Melanocyte of skin (primary cell): ENCODE measurements around the gene SFT2D1. TPM values are rescaled to one million over a fixed set of nuclear protein-coding genes. Genes with fewer than 3 reads are reported as not detected.

ENCODE experiments used
- total RNA-seq, 2 donors: library from RNA; depleted of rRNA; stranded (reverse); fragments of >200 nt; gene quantifications; 2 replicates each; pipeline ENCODE4 v1.2.3, GENCODE V29; 2012

SFT2D1 gene
- total RNA-seq, result 10 to 100 TPM; 25.5 to 57.6 TPM

GRCh38 chr6:166342349-166343149 lies at the start of gene SFT2D1:
Gene SFT2D1, minus strand, starts transcription at chr6:166342545. Its CDS starts 64 bp downstream, at chr6:166342481.

GRCh38 chr6:166382933-166383801 lies 40.8 kb upstream of the SFT2D1 start, which contains the start of gene MPC1:
Gene MPC1, minus strand, starts transcription at chr6:166382940. Its CDS starts 64 bp downstream, at chr6:166382876.

GRCh38 chr6:166308033-166308768 lies 34.1 kb downstream of the SFT2D1 start, which contains the start of gene PRR18:
Gene PRR18, minus strand, starts transcription at chr6:166308392. Its CDS starts 250 bp downstream, at chr6:166308142.

Other genes with a start within 250 kb of the SFT2D1 start
- not detected for gene TBXT, start 174.7 kb downstream of the SFT2D1 start, total RNA-seq
- not detected for gene PRR18, start 34.2 kb downstream of the SFT2D1 start, total RNA-seq
- 10 to 100 TPM; 22.6 to 29.6 TPM for gene MPC1, start 40.4 kb upstream of the SFT2D1 start, total RNA-seq
- gene RAMACL, start 244.1 kb upstream of the SFT2D1 start, total RNA-seq, result 1 to 10 TPM in 1 of 2 donors, under 1 TPM in 1; 0.69 to 2.0 TPM